Dedifferentiated amniotic fluid mesenchymal stem cell (primary cell): Measurements from ENCODE around the gene CHCT1.
"Not testable (repeated sequence)": the region's sequence is repeated elsewhere in the genome, so short reads cannot be mapped to it uniquely, and the experiment has no call there.

Experiments
- DNase-seq: peaks from one replicate; pipeline ENCODE4 v3.0.0-alpha.2; 2016; ENCODE audit errors: extremely low spot score

Gene CHCT1

GRCh38 chr17:60422162-60422665 is at the start of gene CHCT1:
Gene CHCT1, plus strand, starts transcription at chr17:60422489. Its CDS starts 104 bp downstream, at chr17:60422593.
- DNase-seq = no peak

- DNase-seq = no peak
Measured at GRCh38 chr17:60372790-60373483, 49.4 kb upstream of the CHCT1 start.

GRCh38 chr17:60378187-60378586 is 44.1 kb upstream of the CHCT1 start:
- DNase-seq = not testable (repeated sequence)

GRCh38 chr17:60379461-60379860 is 42.8 kb upstream of the CHCT1 start:
- not testable (repeated sequence) for DNase-seq

GRCh38 chr17:60381958-60382357 is 40.3 kb upstream of the CHCT1 start:
- DNase-seq = no peak

- no peak for DNase-seq
Measured at GRCh38 chr17:60383379-60383778, 38.9 kb upstream of the CHCT1 start.

- not testable (repeated sequence) for DNase-seq
Measured at GRCh38 chr17:60384921-60385320, 37.4 kb upstream of the CHCT1 start.

GRCh38 chr17:60386147-60387058 is 35.9 kb upstream of the CHCT1 start:
- no peak for DNase-seq

- no peak for DNase-seq
Measured at GRCh38 chr17:60387666-60388065, 34.6 kb upstream of the CHCT1 start.

GRCh38 chr17:60388742-60389141 is 33.5 kb upstream of the CHCT1 start:
- DNase-seq = no peak

- peak; percentile 47 for DNase-seq
Measured at GRCh38 chr17:60390186-60390585, 32.1 kb upstream of the CHCT1 start.

GRCh38 chr17:60390925-60391470 is 31.3 kb upstream of the CHCT1 start:
- peak; percentile 43 for DNase-seq

GRCh38 chr17:60391471-60392041 is 30.7 kb upstream of the CHCT1 start:
- DNase-seq = no peak

- DNase-seq = peak; percentile 98
Measured at GRCh38 chr17:60392042-60392844, 30.0 kb upstream of the CHCT1 start, which contains the start of gene USP32. Gene USP32, minus strand, starts transcription at chr17:60392133. Its CDS starts 194 bp downstream, at chr17:60391939.

- DNase-seq = peak; percentile 41
Measured at GRCh38 chr17:60392845-60393702, 29.2 kb upstream of the CHCT1 start.

GRCh38 chr17:60393840-60394723 is 28.2 kb upstream of the CHCT1 start:
- DNase-seq = no peak

- DNase-seq = no peak
Measured at GRCh38 chr17:60395508-60396065, 26.7 kb upstream of the CHCT1 start.

GRCh38 chr17:60396412-60396811 is 25.9 kb upstream of the CHCT1 start:
- DNase-seq = no peak
